ENCODE data around the gene CORO2A.

The CORO2A gene

DNA sequence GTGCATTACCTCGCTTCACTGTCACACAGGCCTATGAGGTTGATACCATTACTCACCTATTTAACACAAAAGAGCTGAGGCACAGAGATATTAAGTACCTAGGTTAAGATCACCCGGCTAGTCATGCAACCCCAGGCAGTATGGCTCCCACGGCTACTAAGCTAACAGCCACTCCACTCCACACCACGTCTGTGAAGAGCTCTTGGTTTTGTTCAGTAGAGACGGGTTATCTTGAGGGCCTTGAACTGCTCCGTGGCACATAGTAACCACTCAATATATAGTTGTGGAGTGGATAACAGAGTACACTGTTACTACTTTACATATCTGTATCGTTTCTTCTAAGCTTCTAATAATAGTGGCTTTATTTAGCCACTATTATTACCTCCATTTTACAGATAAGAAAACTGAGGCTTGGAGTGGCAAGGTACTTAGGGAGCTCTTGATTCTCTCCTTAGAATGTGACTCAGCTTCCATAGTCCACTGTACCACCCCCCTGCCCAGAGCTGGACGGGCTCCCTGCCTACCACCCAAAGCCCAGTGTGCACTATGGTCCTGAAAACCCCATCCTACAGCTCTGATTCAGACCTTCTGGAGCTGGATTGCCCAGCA lies 1.0 kb upstream of the CORO2A start:
- H3K36me3 ChIP-seq (ENCODE audit: insufficient read depth, low read length), result no peaks in the 10 kb centered on the region
- no peaks in the 10 kb centered on the region for H4K20me1 ChIP-seq (ENCODE audit: insufficient read depth, low read length)
- H3K79me2 ChIP-seq (ENCODE audit: insufficient read depth, low read length), result no peaks in the 10 kb centered on the region
- no peaks in the 10 kb centered on the region for H3K27me3 ChIP-seq (ENCODE audit: insufficient read depth, low read length)
- H3F3A ChIP-seq (ENCODE audit: insufficient read depth, low read length), result 0 out of 2 replicates have a peak, but pooled peaks cover 5% of the 10 kb centered on the region
- H3K9me2 ChIP-seq (ENCODE audit: low read depth, low read length), result no peaks in the 10 kb centered on the region
- no peak overlapping the region for H2AFZ ChIP-seq (ENCODE audit: low read length)
- H3K4me3 ChIP-seq (ENCODE audit: low read depth, low read length, poor library complexity, severe bottlenecking), result peak overlapping the region; percentile 75
- peak overlapping the region; percentile 89 for H3K4me2 ChIP-seq (ENCODE audit: low read length)
- TF ChIP-seq, protein P1, sequence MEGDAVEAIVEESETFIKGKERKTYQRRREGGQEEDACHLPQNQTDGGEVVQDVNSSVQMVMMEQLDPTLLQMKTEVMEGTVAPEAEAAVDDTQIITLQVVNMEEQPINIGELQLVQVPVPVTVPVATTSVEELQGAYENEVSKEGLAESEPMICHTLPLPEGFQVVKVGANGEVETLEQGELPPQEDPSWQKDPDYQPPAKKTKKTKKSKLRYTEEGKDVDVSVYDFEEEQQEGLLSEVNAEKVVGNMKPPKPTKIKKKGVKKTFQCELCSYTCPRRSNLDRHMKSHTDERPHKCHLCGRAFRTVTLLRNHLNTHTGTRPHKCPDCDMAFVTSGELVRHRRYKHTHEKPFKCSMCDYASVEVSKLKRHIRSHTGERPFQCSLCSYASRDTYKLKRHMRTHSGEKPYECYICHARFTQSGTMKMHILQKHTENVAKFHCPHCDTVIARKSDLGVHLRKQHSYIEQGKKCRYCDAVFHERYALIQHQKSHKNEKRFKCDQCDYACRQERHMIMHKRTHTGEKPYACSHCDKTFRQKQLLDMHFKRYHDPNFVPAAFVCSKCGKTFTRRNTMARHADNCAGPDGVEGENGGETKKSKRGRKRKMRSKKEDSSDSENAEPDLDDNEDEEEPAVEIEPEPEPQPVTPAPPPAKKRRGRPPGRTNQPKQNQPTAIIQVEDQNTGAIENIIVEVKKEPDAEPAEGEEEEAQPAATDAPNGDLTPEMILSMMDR (IDR thresholded peaks at IDR 0.05; ENCODE audit: low read length), result no peak
- no peak for TF ChIP-seq EZH2 (IDR thresholded peaks at IDR 0.05; ENCODE audit: borderline replicate concordance, low read length)
- no peaks in the 10 kb centered on the region for H3K9me3 ChIP-seq (ENCODE audit: low read length)
- peaks cover 7% of the 10 kb centered on the region for H3K4me1 ChIP-seq (ENCODE audit: insufficient read depth, low read length, severe bottlenecking)
- peak overlapping the region; percentile 71; the same call in 1 of the 2 replicates for H3K9ac ChIP-seq (ENCODE audit: low read length)
- no peak overlapping the region for H3K27ac ChIP-seq (ENCODE audit: low read depth, low read length, poor library complexity, severe bottlenecking)

DNA sequence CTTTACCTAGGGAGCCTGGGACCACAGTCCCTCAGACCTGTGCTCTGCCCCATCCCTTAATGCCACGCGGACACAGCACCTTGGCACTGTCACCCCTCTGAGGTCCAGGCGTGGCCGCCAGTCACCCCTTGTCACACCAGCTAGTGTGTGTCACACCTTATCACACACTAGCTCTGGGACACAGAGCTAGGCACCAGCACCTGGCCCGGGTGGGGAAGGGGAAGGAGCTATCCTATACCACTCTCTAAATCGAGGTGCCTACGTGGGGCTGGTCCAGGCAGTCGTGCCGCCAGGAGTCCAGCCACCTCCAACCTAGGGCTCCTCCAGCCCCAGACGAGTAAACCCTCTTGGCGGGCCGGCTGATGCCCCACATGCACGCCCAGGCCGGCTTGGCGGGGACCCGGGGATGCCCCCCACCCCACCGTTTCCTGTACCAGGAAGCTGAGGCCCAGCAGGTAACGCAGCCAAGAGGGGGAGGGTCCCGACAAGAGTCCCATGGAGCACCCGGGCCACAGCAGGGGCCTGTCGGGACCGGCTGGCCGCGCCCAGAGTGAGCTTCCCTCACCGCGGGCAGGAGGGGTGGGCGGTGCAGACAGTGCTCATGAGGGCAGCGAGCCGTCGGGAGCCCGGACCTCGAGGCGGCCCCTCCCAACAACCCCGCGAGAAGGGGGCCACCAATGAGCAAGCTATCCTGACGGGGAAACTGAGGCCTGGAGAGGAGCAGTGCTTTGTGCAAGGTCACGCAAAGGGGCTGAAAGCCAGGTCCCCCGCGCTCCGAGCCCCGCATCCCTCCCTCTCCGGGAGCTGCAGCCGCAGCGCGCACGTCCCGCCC lies 550 bp downstream of the CORO2A start:
- Histone ChIP-seq H4K20me1 (ENCODE audit: insufficient read depth, low read length) (no peaks in the 10 kb centered on the region), H3K9me2 (ENCODE audit: low read depth, low read length) (no peaks in the 10 kb centered on the region), H3K27ac (ENCODE audit: low read depth, low read length, poor library complexity, severe bottlenecking) (no peak overlapping the region)

DNA sequence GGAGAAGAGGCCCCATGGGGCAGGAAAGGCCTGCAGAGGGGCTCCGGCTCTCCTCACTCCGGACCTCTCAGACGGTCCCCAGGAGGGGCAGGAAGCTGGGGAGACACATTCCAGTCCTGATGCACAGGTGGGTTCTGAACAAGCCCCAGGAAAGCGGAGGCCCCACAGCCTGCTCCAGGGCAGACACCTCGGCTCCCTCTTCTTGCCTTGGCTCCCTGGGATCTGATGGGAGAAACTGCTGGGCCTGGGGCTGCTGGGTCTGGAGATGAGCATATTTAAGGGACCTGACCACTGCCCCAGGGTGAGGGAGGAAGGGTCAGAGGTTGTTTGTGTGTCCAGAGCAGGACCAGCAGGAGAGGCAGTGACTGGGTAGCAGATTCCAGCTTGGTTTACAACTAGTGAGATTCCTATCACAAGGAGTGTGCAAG lies 1.2 kb downstream of the CORO2A start:
- H3K9me3 ChIP-seq (ENCODE audit: low read length), result no peaks in the 10 kb centered on the region
- no peaks in the 10 kb centered on the region for H3K27me3 ChIP-seq (ENCODE audit: insufficient read depth, low read length)
- H3K4me3 ChIP-seq (ENCODE audit: low read depth, low read length, poor library complexity, severe bottlenecking), result no peak overlapping the region
- H3K79me2 ChIP-seq (ENCODE audit: insufficient read depth, low read length), result no peaks in the 10 kb centered on the region
- no peak overlapping the region for H3K4me2 ChIP-seq (ENCODE audit: low read length)
- no peaks in the 10 kb centered on the region for H3K9me2 ChIP-seq (ENCODE audit: low read depth, low read length)
- 0 out of 2 replicates have a peak, but pooled peaks cover 5% of the 10 kb centered on the region for H3F3A ChIP-seq (ENCODE audit: insufficient read depth, low read length)
- peaks cover 7% of the 10 kb centered on the region for H3K4me1 ChIP-seq (ENCODE audit: insufficient read depth, low read length, severe bottlenecking)
- no peak overlapping the region for H3K9ac ChIP-seq (ENCODE audit: low read length)
- H4K20me1 ChIP-seq (ENCODE audit: insufficient read depth, low read length), result no peaks in the 10 kb centered on the region
- H2AFZ ChIP-seq (ENCODE audit: low read length), result no peak overlapping the region
- TF ChIP-seq, protein P1 (IDR thresholded peaks at IDR 0.05; ENCODE audit: low read length), result no peak
- TF ChIP-seq EZH2 (IDR thresholded peaks at IDR 0.05; ENCODE audit: borderline replicate concordance, low read length), result no peak
- no peaks in the 10 kb centered on the region for H3K36me3 ChIP-seq (ENCODE audit: insufficient read depth, low read length)
- H3K27ac ChIP-seq (ENCODE audit: low read depth, low read length, poor library complexity, severe bottlenecking), result no peak overlapping the region

More for the DNA sequence above, 550 bp downstream of the CORO2A start:
- TF ChIP-seq, protein P1 (IDR thresholded peaks at IDR 0.05; ENCODE audit: low read length), result no peak
- TF ChIP-seq EZH2 (IDR thresholded peaks at IDR 0.05; ENCODE audit: borderline replicate concordance, low read length), result no peak
- 0 out of 2 replicates have a peak, but pooled peaks cover 5% of the 10 kb centered on the region for H3F3A ChIP-seq (ENCODE audit: insufficient read depth, low read length)
- H3K79me2 ChIP-seq (ENCODE audit: insufficient read depth, low read length), result no peaks in the 10 kb centered on the region
- no peaks in the 10 kb centered on the region for H3K36me3 ChIP-seq (ENCODE audit: insufficient read depth, low read length)
- H3K9me3 ChIP-seq (ENCODE audit: low read length), result no peaks in the 10 kb centered on the region
- H2AFZ ChIP-seq (ENCODE audit: low read length), result no peak overlapping the region
- peak overlapping the region; percentile 90 for H3K4me2 ChIP-seq (ENCODE audit: low read length)
- H3K4me1 ChIP-seq (ENCODE audit: insufficient read depth, low read length, severe bottlenecking), result peaks cover 7% of the 10 kb centered on the region
- peak overlapping the region; percentile 60; the same call in 1 of the 2 replicates for H3K9ac ChIP-seq (ENCODE audit: low read length)
- H3K27me3 ChIP-seq (ENCODE audit: insufficient read depth, low read length), result no peaks in the 10 kb centered on the region
- H3K4me3 ChIP-seq (ENCODE audit: low read depth, low read length, poor library complexity, severe bottlenecking), result peak overlapping the region; percentile 75
